ENCODE measurements around the gene AOPEP. TPM values are rescaled to one million over a fixed set of nuclear protein-coding genes. Genes with fewer than 3 reads are reported as not detected.

The AOPEP gene
- total RNA-seq, 1 donor from 2014 or later, result 305 TPM

DNA sequence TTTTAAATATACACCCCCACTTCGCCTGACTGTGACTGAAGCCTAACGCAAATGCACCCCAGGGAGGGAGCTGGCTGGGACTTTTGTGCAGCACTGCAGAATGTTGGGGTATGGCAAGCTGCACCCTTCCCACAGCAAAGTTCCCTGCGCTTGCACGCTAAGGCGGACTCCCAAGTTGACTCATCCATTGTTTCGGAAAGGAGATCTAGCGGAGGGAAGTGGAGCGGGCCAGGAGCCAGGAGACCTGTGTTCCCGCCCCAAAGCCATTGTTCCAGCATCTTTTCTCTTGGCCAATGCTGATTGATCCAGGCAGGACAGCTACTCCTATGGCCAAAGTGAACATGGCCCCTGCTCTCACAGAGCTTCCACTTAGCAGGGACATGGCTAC is 202.9 kb downstream of the AOPEP start:
- Histone ChIP-seq H3K4me1 (peaks cover 41% of the 10 kb centered on the region), H3K27me3 (no peaks in the 10 kb centered on the region), H3K27ac (peak overlapping the region; percentile 45), H3K9me3 (no peaks in the 10 kb centered on the region), H3K4me3 (no peak overlapping the region), H3K36me3 (no peaks in the 10 kb centered on the region)
- peak in 1 of 2 donors; percentile 80 for TF ChIP-seq POLR2AphosphoS5 (IDR thresholded peaks at IDR 0.05; ENCODE audit: insufficient read depth in 1 of 2, low read depth in 1 of 2)
- TF ChIP-seq, protein P1, sequence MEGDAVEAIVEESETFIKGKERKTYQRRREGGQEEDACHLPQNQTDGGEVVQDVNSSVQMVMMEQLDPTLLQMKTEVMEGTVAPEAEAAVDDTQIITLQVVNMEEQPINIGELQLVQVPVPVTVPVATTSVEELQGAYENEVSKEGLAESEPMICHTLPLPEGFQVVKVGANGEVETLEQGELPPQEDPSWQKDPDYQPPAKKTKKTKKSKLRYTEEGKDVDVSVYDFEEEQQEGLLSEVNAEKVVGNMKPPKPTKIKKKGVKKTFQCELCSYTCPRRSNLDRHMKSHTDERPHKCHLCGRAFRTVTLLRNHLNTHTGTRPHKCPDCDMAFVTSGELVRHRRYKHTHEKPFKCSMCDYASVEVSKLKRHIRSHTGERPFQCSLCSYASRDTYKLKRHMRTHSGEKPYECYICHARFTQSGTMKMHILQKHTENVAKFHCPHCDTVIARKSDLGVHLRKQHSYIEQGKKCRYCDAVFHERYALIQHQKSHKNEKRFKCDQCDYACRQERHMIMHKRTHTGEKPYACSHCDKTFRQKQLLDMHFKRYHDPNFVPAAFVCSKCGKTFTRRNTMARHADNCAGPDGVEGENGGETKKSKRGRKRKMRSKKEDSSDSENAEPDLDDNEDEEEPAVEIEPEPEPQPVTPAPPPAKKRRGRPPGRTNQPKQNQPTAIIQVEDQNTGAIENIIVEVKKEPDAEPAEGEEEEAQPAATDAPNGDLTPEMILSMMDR (IDR thresholded peaks at IDR 0.05), result no peak
- no peak for DNase-seq (ENCODE audit: extremely low spot score in 2 of 2)
- intact Hi-C loops (cut with DNase I), result no loop called here

DNA sequence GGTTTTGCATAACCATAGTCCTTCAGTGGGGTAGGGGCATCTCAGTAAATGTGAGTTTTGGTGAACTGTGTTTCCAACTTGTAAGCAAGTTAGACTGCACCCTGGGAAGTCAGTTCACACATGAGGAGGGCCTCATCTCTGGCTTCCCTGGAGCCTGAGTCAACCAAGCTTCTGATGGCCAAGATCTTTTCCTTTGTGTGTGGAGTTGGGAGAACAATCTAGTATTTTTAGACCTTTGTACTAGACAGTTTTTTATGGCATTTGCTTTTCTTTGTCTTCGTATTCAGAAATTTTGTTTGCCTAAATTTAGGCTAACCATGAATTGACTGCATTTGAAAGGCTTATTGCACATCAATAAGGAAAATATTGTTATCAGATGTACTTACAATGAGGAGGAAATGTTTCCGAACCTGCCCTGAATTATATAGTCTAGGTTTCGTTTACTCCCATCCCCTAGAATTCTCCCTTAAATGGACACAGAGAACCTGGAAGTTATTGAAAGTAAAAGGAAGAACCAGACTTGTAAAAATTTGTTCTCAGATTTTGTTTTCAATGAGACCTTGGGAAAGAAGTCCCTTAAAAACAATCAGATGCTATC is 204.6 kb downstream of the AOPEP start:
- intact Hi-C loops (cut with DNase I), result no loop called here
- H3K27ac ChIP-seq, result no peak overlapping the region

DNA sequence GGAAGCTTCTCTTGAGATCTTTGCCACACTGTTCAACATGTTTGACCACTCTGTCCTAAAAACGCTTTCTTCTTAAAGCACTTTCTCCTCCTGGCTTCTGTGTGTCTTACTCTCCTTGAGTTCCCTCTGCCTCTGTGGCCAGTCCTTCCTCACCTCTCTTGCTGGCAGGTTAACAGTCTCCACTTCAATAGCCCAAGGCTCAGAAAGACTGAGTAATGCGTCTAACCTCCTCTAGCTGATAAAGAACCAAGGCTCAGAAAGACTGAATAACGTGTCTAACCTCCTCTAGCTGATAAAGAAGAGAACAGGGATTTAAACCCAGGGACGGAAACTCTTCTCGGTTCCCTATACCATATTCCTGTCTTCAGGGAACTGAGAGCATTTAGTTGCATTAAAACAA is 205.2 kb downstream of the AOPEP start:
- no peak overlapping the region for H3K4me3 ChIP-seq
- no peaks in the 10 kb centered on the region for H3K27me3 ChIP-seq
- DNase-seq (ENCODE audit: extremely low spot score in 2 of 2), result no peak
- no peak for TF ChIP-seq POLR2AphosphoS5 (IDR thresholded peaks at IDR 0.05; ENCODE audit: insufficient read depth in 1 of 2, low read depth in 1 of 2)
- no peak for TF ChIP-seq POLR2A (IDR thresholded peaks at IDR 0.05)
- H3K4me1 ChIP-seq, result peaks cover 28% of the 10 kb centered on the region
- intact Hi-C loops (cut with DNase I), result no loop called here
- H3K27ac ChIP-seq, result no peak overlapping the region
- no peaks in the 10 kb centered on the region for H3K36me3 ChIP-seq
- no peaks in the 10 kb centered on the region for H3K9me3 ChIP-seq

More for the DNA sequence above, 204.6 kb downstream of the AOPEP start:
- no peak overlapping the region for H3K4me3 ChIP-seq
- H3K9me3 ChIP-seq, result no peaks in the 10 kb centered on the region
- H3K27me3 ChIP-seq, result no peaks in the 10 kb centered on the region
- DNase-seq (ENCODE audit: extremely low spot score in 2 of 2), result no peak
- H3K4me1 ChIP-seq, result peaks cover 33% of the 10 kb centered on the region
- H3K36me3 ChIP-seq, result no peaks in the 10 kb centered on the region
- TF ChIP-seq, protein P1 (IDR thresholded peaks at IDR 0.05), result no peak
- TF ChIP-seq POLR2AphosphoS5 (IDR thresholded peaks at IDR 0.05; ENCODE audit: insufficient read depth in 1 of 2, low read depth in 1 of 2) (no peak), POLR2A (IDR thresholded peaks at IDR 0.05) (no peak)

DNA sequence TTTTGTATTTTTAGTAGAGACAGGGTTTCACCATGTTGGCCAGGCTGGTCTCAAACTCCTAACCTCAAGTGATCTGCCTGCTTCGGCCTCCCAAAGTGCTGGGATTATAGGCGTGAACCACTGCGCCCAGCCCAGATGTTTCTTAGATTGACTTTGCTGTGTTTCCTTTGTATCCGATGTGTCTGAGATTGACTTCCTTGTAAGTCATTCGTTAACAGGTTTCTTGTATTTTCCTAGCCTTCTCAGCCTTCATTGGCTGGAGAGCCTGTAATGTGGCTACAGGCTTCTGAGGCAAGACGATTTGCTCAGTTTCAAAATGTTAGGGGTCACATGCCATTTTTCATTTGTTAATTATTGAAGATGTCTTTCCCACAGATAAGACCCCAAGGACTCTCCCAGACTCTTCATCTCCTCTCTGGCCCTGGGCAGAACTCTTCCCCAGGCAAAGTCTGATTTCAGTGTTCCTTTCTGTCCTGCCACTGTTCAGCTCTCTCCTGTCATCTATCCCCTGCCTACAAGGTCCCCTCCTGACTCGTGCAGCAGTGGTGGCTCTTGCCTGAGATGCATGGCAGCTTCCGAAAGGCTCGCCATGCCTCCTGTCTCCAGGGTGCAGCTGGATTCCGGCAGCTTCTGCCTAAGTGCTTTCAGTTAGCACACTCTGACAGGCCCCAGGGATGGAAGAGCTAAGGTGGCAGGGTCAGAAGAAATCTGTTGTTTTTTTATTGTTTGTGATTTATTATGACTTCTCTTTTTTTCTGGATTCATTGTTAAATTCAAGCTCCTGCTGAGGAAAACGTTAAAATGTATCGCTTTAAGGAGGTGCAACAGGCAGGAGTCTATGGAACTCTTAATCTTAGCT is 206.4 kb downstream of the AOPEP start:
- intact Hi-C loops (cut with DNase I), result no loop called here
- Histone ChIP-seq H3K27me3 (no peaks in the 10 kb centered on the region), H3K4me3 (no peak overlapping the region), H3K9me3 (no peaks in the 10 kb centered on the region), H3K27ac (no peak overlapping the region), H3K4me1 (peaks cover 32% of the 10 kb centered on the region), H3K36me3 (no peaks in the 10 kb centered on the region)
- TF ChIP-seq POLR2A (IDR thresholded peaks at IDR 0.05), result no peak
- TF ChIP-seq, protein P1 (IDR thresholded peaks at IDR 0.05), result no peak
- no peak for TF ChIP-seq POLR2AphosphoS5 (IDR thresholded peaks at IDR 0.05; ENCODE audit: insufficient read depth in 1 of 2, low read depth in 1 of 2)
- DNase-seq (ENCODE audit: extremely low spot score in 2 of 2), result no peak

DNA sequence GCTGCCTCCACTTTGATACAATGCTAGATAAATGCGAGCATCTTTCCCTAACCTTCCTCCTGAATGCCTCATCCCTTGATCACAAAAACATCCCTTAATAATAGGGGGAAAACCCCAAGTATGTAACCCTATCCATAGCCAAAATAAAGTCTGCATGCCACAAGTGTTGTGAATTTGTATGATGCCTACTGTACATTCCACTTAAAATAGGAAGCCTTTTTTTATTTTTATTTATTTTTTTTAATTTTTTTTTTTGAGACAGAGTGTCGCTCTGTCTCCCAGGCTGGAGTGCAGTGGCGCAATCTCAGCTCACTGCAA is 207.0 kb downstream of the AOPEP start:
- H3K4me1 ChIP-seq, result peaks cover 30% of the 10 kb centered on the region
- TF ChIP-seq POLR2AphosphoS5 (IDR thresholded peaks at IDR 0.05; ENCODE audit: insufficient read depth in 1 of 2, low read depth in 1 of 2) (no peak), POLR2A (IDR thresholded peaks at IDR 0.05) (no peak)
- TF ChIP-seq, protein P1 (IDR thresholded peaks at IDR 0.05), result no peak
- intact Hi-C loops (cut with DNase I), result no loop called here

More for the DNA sequence above, 207.0 kb downstream of the AOPEP start:
- DNase-seq (ENCODE audit: extremely low spot score in 2 of 2), result no peak
- H3K4me3 ChIP-seq, result no peak overlapping the region
- H3K9me3 ChIP-seq, result no peaks in the 10 kb centered on the region
- no peaks in the 10 kb centered on the region for H3K27me3 ChIP-seq
- H3K36me3 ChIP-seq, result no peaks in the 10 kb centered on the region
- H3K27ac ChIP-seq, result no peak overlapping the region
